Measurements from ENCODE around the gene GCNT2. TPM values are rescaled to one million over a fixed set of nuclear protein-coding genes. Genes with fewer than 3 reads are reported as not detected.
"Not testable (repeated sequence)": the region's sequence is repeated elsewhere in the genome, so short reads cannot be mapped to it uniquely, and the experiment has no call there.

GCNT2 gene
- total RNA-seq, 1 donor from 2014 or later: 42.2 TPM

DNA sequence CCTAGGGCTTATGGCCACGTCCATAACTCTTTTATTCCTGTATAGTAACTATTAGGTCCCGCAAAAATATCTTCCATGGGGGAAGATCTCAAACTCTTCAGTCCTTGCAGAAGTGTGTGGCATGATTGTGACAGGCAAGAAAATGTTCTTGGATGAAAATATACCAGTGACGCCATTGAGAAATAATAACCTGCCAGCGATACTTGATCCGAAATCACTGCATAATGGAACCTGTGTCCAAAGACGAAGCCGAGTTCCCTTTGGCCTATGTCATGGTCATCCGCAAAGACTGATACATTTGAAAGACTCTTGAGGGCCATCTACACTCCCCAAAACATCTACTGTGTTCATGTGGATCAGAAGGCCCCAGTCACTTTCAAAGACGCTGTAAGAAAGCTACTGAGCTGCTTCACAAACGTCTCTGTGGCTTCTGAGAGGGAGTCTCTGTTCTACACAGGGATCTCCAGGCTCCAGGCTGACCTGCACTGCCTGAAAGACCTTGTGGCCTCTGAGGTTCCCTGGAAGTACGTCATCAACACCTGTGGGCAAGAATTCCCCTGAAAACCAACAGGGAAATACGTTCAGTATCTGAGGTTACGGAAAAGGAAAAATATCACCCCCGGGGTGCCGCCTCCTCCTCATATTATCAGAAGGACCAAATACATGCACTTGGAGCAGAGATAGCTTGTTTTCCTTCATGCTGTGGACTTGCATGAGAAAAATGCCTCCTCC lies 6.9 kb upstream of the GCNT2 start:
- no peak for DNase-seq

DNA sequence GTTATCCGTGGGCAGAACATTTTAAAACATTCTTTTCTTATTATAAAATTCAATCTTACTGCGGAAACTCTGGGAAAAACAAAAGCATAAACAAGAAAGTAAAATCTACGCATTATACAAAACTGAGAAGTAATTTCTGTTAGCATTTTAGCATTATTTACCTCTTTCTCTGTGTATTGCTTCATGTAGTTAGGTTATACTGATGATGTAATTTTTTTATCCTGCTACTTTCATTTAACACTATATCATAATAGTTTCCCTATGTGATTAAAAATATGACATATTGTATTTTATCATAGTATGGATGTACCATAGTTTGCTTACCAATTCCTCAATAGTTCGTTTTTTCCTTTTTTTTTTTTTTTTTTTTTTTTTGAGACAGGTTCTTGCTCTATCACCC lies 4.2 kb upstream of the GCNT2 start:
- no peak for DNase-seq

DNA sequence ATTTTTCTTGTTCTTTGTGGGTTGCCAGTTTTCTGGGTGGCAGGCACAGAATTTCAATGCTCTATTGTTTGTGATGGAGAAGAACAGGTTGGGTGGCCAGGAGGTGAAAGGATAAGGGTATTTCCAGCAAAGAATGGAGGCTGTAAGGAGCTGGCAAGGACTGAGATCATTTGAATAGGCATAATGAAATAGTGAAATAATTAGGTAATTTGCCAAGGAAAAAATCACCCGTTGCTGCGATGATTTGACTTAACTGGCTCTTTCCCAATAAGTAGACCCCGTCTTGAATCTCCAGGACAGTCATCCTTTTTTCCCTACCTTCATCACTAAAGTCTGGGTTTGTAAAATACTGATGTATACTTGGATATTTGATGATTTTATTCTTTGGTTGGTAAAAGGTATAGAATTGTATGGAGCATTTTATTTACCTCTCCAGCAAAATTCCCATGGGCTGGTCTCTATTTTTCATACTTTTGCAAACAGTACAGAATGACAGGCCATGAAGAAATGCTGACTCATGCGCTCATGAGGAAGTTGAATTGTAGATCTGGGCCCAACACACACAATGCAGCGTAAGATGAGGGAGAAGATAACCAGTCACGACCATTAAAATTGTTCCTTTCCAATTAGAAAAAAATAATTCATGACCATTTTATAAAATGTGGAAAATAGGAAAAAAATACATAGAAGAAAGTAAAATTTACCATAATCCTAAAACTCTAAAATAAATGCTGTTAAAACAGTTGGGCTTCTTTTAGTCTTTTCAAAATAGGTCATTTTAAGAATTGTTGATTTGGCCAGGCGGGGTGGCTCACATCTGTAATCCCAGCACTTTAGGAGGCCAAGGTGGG lies 2.4 kb upstream of the GCNT2 start:
- peak; percentile 89 for DNase-seq

DNA sequence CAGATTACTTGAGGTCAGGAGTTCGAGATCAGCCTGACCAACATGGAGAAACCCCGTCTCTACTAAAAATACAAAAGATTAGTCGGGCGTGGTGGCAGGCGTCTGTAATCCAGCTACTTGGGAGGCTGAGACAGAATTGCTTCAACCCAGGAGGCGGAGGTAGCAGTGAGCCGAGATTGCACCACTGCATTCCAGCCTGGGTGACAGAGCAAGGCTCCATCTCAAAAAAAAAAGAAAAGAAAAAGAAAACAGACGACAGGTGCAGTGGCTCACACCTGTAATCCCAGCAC lies 1.8 kb upstream of the GCNT2 start:
- DNase-seq: not testable (repeated sequence)

DNA sequence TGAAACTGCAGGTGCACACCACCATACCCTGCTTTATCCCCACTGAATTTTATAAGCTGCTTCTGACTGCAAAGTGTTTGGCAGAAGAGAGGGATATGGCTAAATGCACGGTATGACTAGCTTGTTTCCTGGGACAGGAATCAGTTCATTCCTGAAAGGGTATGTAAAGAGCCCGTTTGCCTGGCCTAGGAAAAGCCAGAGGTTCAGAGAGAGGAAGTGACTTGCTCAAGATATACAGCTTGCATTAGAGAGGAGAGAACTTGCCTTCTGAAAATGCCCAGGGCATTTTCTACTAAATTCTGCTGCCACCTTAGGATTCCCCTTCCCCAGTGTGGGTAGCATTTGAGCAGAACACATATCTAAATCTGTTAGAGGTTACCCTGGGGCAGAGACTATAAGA lies 683 bp upstream of the GCNT2 start:
- DNase-seq: peak; percentile 70

DNA sequence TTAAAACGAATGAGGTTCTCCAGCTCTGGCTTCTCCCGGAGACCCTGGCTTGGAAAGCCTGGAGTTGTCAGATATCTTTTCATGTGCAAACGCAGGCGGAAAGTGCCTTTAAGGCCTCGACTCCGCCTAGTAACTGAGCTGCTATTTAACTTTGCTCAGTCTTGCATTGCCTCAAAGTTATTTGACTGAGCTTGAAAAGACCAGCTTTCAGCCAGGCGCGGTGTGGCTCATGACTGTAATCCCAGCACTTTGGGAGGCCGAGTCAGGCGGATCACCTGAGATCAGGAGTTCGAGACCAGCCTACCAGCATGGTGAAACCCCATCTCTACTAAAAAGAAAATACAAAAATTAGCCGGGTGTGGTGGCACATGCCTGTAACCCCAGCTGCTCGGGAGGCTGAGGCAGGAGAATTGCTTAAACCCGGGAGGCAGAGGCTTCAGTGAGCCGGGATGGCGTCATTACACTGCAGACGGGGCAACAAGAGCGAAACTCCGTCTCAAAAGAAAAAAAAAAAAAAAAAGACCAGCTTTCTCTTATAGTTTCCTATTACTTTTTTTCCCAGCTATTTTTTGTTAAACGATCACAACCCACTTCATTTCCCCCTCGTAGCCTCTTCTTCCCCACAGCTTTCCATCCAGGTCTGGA lies 1.9 kb downstream of the GCNT2 start:
- DNase-seq: no peak

DNA sequence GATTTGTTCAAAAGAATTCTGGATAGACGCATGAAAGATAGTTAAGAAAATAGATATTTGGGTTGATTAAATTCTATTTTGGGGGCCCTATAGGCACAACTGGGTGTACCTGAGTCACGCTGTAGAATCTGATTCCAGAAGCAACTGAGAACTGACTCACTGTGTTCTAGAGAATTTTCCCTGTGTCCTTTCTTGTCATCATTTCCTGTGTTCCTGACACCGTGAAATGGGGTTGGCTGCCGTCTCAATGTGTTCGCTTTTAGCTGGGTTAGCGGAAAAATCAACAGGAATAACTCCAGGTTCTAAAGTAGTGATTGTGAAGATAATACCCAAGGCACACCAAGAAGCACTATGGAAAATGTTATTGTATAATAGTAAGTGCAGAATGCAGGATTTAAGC lies 5.0 kb downstream of the GCNT2 start:
- peak; percentile 95 for DNase-seq

DNA sequence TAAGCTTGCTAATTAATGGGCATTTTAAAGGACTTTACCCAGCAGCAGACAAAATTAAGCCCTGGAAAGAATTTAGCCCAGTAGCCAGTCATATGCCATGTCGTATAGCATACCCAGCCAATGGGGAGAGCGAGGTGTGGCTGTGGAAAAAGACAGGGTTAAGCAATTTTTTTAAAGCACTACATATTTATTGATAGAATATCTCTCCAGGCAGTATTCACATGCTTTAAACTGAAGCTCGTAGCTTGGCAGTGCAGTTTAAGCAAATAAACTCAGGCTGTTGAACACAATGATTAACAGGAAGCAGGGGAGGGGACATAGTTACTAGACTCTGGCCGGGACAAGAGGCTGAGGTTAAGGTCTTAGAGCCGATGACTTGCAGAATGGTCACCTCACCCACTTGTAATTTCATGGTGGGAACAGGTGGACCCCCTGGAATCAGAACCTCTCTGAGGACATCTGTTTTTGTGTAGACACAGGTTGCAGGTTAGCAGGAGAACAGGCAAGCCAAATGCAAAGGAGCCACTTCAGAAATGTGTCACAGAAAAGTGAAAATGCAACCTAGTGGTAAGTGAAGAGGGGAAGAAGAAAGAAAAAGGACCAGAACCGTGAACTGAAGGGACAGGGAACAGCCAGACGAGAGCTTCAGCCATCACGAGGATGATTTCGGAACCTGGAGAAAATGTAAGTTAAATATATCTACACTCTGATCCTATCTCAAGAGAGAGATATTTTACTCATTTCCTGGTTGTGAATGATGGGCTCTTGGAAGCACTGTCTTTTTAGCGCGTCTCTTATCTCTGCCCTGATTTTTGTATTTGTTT lies 7.2 kb downstream of the GCNT2 start:
- DNase-seq: peak; percentile 83

DNA sequence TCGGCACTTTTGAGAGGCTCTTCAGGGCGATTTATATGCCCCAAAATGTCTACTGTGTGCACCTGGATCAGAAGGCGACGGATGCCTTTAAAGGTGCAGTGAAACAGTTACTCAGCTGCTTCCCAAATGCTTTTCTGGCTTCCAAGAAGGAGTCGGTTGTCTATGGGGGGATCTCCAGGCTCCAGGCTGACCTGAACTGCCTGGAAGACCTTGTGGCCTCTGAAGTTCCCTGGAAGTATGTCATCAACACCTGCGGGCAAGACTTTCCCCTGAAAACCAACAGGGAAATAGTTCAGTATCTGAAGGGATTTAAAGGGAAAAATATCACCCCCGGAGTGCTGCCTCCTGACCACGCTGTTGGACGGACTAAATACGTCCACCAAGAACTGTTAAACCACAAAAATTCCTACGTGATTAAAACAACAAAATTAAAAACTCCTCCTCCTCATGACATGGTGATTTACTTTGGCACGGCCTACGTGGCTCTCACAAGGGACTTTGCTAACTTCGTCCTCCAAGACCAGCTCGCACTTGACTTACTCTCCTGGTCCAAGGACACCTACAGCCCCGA lies 8.2 kb downstream of the GCNT2 start:
- DNase-seq: peak; percentile 23

DNA sequence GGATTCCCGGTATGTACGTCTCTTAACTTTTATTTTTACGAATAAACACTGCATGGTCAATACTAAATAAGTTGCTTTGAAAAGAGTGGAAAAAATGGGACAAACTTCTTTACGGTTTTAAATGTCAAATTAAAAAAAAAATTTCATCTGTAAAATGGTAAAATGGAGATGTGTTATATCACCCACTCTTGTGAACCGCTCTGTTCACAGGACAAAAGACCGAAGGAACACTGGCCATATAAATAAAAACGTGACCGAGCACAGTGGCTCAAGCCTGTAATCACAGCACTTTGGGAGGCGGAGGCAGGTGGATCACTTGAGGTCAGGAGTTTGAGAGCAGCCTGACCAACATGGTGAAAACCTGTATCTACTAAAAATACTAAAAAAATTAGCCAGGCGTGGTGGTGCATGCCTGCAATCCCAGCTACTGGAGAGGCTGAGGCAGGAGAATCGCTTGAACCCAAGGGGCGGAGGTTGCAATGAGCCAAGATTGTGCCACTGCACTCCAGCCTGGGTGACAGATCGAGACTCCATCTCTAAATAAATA lies 8.8 kb downstream of the GCNT2 start:
- DNase-seq: not testable (repeated sequence)

DNA sequence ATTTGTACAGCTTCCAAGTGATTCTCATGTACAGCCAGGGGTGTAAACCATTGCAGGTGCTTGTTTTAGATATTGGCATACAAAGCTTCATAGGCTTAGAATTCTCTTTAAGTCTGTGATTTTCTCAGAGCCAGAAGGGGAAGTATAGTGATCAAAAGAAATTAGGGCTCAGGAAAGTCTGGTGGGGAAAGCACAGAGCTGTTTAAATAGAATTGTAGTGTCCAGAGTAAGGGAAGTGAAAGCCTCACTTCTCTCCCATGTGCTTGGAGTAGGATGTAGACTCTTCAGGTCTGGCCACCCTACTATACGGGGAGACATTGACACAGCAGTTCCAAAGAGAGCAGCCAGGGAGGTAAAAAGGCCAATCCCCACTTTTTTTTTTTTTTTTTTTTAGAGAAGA lies 10.4 kb downstream of the GCNT2 start:
- peak; percentile 23 for DNase-seq

DNA sequence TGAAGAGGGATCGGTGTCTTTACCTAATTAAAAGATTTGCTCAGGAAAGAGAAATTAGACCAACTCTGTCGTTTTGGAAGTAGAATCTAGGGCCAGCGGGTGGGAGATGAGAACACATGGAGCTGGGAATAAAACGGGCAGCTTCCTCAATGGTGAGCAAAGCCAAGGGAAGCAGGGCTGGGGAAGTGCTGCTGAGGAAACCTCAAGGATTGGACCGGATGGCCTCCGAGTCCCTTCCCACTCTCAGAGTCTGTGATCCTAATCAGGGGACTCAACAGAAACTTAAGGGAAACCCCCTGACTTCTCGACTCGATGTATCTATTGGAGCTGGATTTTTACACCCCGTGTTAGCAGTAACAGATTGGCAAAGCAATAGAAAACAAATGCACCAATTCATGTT lies 10.8 kb downstream of the GCNT2 start:
- peak; percentile 41 for DNase-seq

DNA sequence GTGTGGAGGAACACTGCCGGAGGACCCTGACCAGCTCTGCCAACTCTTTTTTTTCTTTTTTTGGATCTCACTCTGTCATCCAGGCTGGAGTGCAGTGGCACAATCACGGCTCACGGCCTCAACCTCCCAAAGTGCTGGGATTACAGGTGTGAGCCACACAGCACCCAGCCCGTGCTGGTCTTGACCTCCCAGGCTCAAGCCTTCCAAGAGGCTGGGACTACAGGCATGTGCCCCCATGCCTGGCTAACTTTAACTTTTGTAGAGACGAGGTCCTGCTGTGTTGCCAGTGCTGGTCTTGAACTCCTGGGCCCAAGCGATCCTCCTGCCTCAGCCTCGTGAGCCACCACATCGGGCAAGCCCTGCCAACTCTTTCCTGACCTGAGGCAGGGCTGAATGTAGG lies 11.2 kb downstream of the GCNT2 start:
- DNase-seq: no peak

DNA sequence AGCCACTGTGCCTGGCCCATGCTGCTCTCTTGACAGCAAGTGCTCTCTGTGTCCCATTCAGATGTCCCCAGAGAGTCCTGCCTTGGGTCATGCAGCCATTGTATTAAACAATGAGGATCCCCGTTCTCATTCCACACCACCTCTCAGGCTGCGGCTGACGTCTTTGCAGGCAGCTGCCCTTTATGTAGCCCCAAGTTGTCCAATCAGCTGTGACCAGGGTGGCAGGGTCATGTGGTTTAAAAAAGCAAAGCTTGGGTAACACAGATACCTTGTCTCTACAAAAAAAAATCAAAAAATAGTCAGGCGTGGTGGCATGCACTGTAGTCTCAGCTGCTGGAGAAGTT lies 13.2 kb downstream of the GCNT2 start:
- no peak for DNase-seq

DNA sequence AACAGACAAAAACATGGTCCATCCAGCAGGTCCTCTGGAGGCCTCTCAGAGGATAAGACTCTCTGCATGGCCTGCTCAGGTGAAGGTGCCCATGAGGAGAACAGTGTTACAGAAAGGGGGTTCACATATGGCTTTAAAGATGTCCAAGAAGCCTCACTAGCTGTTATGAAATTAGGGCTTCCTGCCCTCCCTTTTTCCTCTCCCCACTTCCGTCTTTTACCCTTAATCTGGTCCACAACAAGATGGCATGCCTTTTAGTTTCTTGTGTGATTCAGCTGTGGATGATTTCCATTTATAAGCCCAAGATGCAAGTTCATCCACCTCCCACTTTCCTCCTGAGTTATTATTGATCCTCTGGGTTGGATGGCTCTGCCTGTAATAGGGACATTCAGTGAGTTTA lies 14.0 kb downstream of the GCNT2 start:
- no peak for DNase-seq

DNA sequence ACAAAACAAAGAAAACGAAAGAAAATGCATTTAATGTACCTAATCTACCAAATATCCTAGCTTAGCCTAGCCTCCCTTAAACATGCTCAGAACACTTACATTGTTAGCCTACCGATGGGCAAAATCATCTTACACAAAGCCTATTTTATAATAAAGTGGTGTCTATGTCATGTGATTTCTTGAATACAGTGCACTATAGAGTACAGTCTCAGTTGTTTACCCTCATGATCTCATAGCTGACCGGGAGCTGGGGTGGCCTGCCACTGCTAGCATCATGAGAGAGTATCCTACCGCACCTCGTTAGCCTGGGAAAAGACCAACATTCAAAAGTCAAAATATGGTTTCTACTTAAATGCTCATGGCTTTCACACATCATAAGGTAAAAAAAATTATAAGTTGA lies 16.6 kb downstream of the GCNT2 start:
- DNase-seq: no peak

DNA sequence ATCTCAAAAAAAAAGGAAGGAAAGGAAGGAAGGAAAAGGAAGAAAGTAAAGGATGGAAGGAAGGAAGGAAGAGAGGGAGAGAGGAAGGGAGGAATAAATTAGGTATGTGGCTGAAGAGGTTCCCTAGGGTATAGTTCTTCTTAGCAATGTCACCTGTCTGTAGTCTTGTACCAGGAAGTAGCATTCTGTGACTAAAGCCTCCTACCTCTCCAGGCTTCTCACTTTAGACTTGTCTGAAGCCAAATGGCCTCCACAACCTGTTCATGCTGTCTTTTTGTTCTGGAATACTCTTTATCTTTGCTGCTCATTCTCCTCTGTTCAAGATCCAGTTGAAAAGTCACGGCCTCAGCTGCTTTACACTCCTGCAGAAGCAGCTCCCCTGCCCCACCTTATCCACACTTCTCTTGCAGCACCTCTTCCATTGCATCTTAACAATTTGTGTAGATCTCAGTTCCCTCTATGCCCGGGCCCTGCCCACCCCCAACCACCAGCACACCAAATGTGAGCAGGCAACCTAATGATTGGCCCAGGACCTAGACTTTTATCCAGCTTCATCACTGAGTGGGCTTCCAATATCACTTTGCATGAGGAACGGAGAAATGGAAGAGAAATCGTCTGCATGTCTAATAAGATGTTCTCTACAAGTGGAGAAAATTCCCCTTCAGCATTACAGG lies 19.1 kb downstream of the GCNT2 start:
- DNase-seq: no peak

DNA sequence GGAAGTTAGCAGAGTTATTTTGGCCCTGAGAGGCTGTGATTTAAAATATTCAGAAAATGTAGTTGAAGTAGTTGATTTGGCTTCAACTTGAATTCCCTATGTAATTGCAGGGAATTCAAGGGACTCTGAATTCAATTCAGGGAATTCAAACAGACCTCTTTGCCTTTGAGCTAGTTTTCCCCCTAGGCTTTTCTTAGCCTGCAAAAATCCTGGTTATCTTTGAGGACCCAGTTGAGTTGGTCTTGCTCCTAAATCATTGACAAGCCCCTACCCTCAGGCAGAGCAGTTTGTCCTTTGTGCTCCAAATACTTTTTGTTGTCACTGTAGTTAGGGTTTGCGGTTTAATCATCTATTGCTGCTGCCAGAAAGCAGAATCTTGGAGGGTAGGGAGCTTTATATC lies 20.4 kb downstream of the GCNT2 start:
- DNase-seq: no peak

DNA sequence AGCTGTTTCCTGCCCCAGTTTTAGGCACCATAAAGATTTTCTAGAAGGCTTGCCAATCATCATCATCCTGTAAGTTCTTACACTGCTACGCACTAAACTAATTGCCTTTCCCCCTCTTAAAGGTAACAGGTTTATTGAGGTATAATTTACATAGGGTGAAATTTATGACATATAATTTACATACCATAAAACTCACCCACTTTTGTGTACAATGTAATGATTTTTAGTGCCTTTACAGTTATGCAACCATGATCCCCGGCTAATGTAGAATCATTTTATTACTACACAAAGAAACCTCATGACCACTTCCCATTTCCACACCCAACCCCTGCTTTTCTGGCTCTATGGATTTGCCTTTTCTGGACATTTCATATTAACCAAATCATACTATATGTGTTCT lies 21.1 kb downstream of the GCNT2 start:
- no peak for DNase-seq

DNA sequence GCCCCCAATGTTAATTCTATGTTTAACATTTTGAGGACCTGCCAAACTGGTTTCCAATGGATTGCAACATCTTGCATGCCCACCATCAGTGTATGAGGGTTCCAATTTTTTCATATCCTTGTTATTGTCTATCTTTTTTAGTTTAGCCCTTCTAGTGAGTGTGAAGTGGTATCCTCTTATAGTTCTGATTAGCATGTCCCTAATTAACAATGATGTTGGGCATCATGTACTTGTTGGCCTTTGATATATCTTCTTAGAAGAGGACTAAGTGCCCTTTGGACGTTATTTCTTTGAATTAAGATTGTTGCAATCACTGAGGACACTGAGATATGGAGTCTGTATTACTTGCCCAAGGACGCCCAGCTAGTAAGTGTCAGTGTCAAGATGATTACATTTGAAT lies 22.3 kb downstream of the GCNT2 start:
- DNase-seq: no peak

DNA sequence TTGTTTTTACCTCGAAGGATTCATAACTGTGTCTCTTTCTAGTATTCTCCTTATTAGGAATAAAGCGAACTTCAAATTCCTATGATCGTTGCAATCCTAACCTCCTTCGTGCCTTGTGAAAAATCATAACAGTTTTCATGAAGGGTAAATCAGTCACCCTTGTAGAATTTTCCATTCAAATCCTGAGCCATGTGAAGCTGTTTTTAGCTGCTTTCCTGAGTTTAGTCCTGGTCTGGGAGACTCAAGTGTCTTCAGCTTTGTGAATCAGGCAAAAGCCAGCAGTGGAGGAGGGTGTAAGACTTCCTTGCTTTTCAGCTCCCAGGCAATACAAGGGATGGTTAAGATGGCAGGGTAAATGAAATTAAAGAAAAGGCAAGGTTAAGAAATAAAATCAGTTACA lies 24.3 kb downstream of the GCNT2 start:
- no peak for DNase-seq

DNA sequence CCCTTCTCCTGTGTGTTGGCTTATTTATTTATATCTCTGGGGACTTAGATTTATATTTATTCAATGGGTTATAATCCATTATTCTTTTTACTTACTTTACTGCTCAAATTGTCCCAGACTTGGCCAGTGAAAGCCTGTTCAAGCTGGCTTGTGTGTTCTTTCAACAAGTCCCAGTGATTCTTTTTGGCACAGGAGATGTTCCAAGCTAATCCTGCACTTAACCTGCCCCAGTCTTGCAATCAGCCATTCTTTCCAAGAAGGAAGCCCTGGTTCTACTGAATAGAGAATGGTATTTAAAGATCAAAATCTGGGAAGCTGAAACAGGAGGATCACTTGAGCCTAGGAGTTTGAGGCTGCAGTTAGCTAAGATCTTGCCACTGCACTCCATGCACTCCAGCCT lies 26.7 kb downstream of the GCNT2 start:
- DNase-seq: no peak
